ENCODE results near the gene MARCKSL1.
A peak's percentile ranks its signal among the peaks of the same experiment; 100 is the strongest.
"Not testable (repeated sequence)": the region's sequence is repeated elsewhere in the genome, so short reads cannot be mapped to it uniquely, and the experiment has no call there.

MARCKSL1 gene

DNA sequence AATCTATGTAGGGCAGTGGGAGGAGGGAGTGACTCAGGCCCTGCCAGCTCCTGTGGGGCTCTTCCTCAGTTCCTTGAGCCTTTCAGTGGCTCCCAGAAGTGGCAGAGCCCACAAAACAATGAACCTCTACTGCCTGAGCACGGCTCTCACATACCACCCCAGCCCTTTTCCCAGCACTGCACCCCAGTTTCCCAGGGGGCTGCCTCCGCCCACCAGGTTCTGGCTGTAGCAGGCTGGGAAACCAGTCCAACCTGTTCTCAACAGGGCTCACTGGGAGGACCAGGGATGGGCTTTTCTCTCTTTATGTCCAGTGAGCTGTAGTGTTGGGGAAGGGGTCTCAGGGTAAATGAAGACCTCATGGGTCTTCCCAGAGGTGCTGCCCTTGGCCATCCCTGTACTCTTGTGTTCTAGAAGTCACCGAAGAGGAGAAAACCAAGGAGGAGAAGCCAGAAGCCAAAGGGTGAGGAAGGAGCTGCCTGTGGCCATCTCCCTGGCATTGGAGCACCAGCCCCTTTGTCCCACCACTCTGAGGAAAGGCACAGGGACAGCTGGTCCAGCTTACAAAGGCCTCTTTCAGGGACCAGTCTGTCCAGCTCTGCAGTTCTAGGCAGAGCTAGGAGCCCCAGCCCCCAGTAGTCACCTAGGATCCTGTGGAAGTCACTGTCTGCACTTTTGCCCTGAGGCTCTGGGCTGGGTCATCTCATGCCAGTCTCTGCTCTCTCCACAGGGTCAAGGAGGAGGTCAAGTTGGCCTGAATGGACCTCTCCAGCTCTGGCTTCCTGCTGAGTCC, 3.5 kb downstream of the MARCKSL1 start:
- no peak for ATAC-seq

DNA sequence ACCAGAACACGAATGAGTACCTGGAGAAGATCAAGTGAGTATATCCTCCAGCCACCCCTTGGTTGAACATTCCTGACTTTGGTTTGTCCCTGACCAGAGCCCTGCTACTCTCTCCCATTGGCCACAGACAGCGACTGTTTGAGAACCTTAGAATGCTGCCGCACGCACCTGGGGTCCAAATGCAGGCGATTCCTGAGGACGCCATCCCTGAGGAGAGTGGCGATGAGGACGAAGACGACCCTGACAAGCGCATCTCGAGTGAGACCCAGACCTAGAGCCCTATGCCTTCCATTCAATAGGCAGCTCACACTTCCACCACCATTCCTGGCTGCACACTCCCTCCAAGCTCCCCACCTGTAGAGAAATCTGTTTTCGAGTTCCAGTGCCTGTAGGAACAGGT, 4.5 kb downstream of the MARCKSL1 start:
- no peak for ATAC-seq

DNA sequence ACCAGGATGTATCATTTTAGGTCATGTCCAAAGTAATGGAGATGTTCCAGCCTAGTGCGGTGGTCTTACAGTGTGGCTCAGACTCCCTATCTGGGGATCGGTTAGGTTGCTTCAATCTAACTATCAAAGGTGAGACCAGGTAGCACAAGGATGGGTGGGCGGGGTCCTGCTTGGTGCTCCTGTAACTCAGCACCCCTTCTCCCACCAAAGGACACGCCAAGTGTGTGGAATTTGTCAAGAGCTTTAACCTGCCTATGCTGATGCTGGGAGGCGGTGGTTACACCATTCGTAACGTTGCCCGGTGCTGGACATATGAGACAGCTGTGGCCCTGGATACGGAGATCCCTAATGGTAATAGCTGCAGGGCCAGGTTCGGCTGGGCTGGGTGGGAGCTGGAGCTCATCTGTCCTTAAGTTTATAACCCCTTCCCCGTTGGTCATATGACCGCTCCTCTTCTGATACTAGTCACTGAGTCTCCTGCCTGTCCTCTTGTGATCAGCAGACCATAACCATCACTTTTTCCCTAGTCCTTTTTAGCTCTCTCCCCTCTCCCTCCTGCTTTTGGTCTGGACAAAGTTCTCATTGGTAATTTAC, 5.4 kb downstream of the MARCKSL1 start:
- ATAC-seq, result no peak

DNA sequence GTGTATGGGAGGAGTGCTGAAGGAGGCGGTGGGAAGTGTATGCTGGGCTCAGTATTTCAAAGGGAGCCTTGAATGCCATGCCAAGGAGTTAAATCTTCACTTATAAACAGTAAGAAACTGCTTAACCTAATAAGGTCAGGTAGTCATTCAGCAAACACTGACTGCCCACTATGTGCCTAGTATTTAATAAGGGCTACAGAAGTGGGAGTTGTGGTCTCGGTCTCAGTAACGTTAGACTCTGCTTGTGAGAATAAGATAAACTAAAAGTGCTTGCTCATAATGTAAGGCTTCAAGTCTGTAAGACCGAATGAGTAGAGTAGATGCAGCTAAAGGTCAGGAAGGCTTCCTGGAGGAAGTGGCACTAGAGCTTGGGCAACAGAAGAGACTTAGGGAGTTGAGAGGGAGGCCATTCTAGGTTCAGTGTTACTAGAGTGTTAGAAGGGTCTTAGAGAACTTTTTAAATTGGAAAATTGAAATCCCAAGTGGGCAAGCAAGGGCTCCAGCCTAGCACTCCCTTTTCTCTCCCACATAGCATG, 6.0 kb downstream of the MARCKSL1 start:
- no peak for ATAC-seq

DNA sequence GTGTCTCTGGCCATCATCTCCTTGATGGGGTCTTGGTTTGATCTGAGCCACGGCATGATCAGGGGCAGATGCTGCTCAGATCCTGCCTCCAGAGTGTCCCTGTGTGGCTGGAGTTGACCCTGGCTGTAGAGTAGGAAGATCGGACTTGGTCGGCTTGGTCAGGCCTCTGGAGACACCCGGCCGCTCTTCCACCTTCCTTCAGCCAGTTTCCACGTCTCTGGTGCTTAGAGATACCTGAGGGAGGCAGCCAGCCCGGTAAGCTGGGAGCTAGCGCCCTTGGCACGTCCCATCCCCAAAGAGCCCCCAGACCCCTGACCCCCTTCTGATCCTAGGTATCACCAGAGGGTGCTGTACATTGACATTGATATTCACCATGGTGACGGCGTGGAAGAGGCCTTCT, 8.8 kb downstream of the MARCKSL1 start:
- ATAC-seq, result no peak

DNA sequence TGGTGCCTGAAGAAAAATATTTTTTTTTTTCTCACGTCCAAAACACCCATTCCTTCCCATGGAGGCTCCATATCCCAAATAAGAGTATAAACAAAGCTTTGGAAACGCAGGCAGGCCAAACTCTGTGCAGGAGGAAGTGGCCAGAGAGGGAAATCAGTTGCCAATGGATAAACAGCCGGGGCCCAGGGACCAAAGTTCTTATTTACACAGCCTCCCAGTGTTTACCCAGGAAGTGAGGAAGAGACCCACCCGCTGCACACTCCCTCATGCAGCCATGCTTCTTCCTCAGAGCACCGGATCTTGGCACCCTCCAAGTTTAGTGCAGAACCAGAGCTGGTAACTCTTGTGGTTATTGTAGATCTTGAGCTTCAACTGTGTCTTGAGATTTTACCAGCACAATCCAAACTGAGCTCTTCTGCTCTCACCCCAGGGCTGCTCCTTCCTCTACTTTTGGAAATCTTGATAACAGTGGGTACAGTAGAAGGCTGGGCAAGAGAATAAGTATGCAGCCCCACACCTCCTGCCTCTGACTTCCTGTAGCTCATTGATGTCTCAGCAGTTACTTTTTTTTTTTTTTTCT, 14.2 kb downstream of the MARCKSL1 start:
- ATAC-seq, result peak; percentile 66 to 74

DNA sequence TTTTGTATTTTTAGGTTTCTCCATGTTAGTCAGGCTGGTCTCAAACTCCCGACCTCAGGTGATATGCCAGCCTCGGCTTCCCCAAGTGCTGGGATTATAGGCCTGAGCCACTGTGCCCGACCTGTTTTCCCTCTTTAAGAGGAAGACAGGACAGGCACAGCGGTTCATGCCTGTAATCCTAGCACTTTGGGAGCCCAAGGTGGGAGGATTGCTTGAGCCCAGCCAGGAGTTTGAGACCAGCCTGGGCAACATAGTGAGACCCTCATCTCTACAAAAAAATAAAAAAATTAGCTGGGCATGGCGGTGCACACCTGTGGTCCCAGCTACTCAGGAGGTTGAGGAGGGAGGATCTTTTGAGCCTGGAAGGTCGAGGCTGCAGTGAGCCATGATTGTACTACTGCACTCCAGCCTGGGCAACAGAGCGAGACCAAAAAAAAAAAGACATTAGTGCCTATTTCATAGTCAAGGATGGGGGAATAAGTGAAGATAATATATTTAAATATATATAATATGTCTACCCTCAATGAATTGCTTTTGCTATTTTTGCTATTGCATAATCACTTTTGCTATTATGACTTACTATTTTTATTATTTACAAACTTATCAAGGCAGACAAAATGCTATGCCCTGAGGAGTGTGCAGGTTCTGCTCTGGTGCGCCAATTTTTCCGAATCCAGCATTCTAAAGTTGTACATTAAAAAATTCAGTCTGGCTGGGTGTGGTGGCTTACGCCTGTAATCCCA, 17.7 kb downstream of the MARCKSL1 start:
- ATAC-seq, result no peak

DNA sequence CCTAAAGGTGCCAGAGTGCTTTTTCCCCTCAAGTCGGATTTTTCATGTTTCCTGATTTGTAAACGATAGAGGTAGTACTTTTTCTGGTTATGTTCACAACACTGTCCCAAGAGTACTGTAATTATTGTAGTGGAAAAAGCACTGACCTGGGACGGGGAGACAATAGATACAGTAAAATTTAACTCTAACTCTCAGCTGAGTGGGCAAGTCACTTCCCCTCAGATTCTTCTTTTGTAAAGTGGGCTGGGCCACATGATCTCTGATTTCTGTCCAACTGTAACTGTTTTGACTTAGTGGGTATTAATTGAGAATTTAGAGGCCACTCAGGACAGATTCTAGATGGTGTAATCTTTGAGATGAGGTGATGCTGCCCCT, 19.1 kb downstream of the MARCKSL1 start:
- no peak for ATAC-seq

DNA sequence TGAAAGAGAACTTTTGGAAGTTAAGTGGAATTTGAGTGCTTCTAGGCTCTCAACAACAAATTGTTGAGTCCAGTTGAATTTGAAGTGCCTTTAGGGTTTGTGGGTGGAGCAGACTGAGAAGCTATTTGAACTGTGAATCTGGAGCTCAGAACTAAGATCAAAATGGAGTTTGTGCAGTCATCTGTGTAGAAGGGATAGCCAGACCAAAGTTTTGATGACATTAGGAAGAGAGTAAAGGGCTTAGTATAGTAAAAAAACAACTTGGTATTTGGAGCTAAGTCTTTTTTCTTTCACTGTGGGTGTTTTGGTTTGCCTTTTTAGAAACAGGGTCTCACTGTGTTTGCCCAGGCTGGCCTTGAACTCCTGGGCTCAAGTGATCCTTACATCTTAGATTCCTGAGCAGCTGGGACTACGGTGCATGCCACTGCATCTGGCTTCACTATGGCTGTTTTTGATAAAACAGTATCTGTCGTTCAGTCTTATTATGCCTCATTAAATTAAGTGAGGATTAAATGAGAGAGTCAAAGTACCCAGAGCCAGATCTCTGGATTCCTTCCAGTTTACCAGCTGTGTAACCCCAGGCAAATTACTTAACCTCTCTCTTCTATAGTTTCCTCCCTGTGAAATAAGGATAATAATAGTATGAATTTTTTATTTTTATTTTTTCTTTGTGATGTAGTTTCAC, 24.2 kb downstream of the MARCKSL1 start:
- no peak for ATAC-seq

DNA sequence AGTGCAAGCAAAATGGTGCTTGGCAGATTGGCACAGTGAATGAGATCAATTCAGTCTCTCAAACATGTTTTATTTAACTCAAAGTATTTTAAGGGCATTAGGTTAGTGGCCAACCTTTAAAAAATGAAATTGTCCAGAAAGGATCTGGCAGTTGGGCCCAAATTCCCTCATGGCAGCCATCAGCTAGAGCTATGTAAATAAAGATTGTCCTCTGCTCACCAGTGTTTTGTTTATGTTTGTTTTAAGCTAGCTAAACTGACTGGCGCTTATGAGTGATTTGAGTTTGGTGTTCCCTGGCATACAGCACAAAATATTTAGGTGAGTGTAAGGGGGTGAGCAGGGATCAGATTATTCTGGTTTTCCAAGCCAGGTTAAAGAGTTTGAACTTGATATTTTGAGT, 26.1 kb downstream of the MARCKSL1 start:
- ATAC-seq, result no peak

DNA sequence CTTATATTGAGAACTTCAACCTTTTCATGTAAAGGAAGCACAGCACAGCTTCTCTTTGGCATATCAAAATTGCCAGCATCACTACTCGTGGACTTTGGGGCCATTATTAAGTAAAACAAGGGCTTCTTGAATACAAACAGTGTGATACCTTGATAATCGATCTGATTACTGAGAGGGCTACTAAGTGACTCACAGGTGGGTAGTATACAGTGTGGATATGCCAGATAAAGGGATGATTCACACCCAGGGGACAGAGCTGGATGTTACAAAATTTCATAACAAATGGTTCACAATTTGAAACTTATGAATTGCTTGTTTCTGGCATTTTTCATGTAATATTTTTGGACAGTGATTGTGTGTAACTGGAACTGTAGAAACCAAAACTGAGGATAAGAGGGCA, 28.7 kb downstream of the MARCKSL1 start:
- ATAC-seq, result peak; percentile 83 to 94

DNA sequence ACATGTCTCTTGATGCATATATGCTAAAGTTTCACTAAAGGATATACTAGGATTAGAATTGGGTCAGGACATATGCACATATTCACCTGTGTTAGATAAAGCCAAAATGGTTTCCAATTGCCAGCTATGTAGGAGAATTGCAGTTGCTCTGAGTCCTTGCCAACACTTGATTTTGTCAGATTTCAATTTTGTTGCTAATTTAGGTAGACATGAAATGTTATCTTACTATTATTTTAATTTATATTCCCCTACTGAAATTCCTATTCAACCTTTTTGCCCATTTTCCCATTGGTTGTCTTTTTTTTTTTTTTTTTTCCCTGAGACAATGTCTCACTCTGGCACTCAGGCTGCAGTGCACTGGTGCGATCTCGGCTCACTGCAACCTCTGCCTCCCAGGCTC, 30.7 kb downstream of the MARCKSL1 start:
- no peak for ATAC-seq

DNA sequence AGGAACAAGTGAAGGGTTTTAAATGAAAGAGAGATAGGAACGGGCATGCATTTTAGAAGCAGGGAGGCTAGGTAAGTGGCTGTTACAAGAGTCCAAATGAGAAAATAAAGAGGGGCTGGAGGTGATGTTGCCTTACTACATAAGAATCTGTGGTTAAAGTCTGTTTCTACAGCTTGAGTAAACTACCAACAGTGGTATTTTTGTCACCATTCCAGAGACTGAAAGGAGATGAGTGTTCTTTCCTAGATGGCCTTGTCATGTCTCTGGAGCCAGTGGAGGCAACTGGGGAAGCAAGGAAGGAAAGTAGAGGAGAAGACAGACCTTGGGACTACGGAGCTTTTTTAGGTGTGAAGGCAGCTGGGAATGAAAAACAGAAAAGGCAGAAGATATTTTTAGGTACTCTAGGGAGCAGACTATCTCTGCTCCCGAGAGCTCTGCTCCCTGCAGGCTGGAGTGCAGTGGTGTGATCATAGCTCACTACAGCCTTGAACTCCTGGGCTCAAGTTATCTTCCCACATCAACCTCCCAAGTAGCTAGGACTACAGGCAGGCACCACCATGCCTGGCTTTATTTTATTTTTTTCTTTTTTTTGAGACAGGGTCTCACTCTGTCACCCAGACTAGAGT, 31.9 kb downstream of the MARCKSL1 start:
- no peak for ATAC-seq

DNA sequence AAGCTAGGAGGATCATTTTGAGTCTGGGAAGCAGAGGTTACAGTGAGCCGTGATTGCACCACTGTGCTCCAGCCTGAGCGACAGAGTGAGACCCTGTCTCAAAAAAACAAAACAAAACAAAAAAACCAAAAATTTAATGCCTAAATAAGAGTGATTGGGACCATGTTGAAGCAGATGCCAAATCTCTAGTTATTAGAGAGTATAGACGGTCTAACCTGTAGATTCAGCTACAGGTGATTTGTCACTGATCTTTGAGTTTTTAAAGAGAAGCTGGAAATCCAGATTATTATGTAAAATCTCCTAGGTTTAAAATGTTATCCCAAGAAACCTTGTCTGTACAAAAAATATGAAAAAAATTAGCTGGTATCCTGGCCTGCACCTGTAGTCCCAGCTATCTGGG, 32.7 kb downstream of the MARCKSL1 start:
- ATAC-seq, result no peak

DNA sequence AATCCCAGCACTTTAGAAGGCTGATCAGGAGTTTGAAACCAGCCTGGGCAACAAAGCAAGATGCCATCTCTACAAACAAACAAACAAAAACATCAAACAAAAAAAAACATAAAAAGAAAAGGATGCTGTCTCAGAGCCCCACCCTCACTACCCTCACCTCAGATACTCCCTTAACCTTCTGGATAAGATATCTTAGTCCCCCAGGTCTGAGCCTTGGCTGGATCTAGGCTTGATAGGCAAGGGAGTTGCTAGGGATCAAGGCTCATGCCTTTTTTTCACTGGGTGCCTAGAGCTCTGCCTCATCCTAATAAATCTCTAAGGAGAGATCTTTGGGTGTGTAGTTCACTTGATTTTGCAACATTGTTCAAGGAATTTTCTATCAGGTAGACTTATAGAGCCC, 36.7 kb downstream of the MARCKSL1 start:
- ATAC-seq, result no peak

DNA sequence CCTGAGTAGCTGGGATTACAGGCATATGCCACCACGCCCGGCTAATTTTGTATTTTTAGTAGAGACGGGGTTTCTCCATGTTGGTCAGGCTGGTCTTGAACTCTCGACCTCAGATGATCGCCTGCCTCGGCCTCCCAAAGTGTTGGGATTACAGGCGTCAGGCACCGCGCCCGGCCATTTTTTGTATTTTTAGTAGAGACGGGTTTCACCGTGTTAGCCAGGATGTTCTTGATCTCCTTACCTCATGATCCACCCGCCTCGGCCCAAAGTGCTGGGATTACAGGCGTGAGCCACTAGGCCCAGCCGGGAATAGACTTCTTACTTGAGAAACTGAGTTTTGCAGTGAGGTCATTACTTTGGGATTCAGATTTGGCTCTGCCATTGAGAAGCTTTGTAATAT, 37.8 kb downstream of the MARCKSL1 start:
- not testable (repeated sequence) for ATAC-seq

DNA sequence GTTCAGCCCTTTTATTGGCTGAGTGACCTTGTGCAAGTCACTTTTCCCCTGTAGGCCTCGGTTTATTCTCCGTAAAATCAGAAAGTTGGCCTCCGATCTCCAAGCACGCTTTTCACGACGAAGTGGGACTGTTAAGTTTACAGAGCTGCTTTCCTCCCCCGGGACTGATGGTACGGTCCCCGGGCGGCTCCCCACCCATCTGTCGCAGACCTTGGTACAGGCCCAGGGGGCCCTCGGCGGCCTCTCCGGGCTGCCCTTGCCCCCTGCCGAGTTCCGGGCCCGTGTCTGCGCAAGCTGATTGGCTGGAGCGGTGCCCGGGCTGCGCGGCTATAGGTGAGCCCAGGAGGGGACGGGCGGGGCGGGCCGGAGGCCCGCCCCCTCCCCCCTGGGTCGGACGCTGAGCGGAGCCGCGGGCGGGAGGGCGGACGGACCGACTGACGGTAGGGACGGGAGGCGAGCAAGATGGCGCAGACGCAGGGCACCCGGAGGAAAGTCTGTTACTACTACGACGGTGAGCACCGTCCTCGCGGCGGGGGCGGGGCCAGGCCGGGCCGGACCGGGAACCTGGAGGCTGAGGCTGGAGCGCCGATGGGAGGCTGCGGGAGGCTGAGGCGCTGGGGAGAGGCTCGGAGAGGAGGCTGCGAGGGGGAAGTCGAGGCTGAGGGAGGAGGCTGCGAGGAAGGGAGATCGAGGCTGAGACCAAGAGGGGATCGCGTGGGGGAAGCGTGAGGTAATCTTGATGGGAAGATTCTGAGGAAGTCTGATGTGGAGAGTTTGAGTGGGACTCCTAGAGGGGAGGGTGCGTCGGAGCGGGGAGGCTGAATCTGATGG, 44.1 kb downstream of the MARCKSL1 start, which contains the start of gene HDAC1:
TSS of gene HDAC1 (plus strand) at position 376 of the 831 bp plus-strand sequence. CDS start at position 463, 87 bp downstream.
- ATAC-seq, result peak; percentile 99 to 100

DNA sequence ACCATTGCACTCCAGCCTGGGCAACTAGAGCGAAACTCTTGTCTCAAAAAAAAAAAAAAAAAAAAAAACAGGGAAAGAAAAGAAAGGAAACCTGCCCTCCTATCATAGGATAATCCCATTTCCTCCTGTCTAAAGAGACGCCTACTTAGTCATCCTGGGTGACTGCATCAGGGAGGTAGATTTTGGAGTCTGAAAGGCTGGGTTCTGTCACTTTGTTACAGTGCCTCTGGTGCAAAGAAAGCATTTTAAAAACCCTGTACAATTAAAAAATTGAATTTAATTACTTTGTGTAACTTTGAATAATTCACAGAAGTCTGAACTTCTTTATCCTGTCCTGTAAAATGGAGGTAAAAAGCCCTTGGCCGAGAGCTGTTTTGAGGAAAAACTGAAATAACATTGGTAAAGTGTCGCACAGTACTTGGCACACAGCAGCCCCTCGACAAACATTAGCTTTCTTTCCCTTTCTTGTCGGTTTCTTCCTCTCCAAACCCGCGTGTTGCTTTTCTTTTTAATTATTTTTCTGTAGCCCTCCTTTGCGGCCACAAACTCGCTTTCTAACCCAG, 44.8 kb downstream of the MARCKSL1 start:
- ATAC-seq, result no peak

DNA sequence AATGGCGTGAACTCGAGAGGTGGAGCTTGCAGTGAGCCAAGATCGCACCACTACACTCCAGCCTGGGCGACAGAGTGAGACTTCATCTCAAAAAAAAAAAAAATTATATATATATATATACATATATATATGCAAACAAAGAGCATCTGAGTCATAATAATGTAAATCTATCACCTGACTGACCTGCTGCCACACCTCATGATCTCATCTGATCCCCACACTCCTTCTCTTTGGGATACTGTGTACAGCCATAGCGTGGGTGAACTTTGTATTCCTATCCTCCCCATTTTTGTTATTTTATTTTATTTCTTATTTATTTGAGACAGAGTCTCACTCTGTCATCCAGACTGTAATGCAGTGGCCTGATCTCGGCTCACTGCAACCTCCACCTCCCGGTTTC, 46.8 kb downstream of the MARCKSL1 start:
- no peak for ATAC-seq

DNA sequence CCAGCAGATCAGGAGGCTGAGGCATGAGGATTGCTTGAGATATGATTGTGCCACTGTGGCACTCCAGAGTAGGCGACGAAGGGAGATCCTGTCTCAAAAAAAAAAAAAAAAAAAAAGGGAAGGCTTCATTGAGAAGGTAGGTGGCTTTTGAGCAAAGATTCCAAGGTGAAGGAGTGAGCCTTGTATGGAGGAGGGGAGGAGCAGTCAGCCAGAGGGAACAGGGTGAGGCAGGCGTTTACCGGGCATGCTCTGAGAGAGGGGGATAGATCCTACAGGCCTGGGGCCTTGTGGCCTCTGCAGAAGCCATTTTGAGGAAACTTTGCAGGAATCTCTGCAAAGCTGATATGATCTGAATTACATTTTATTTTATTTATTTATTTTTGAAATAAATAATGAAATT, 49.3 kb downstream of the MARCKSL1 start:
- ATAC-seq, result no peak

DNA sequence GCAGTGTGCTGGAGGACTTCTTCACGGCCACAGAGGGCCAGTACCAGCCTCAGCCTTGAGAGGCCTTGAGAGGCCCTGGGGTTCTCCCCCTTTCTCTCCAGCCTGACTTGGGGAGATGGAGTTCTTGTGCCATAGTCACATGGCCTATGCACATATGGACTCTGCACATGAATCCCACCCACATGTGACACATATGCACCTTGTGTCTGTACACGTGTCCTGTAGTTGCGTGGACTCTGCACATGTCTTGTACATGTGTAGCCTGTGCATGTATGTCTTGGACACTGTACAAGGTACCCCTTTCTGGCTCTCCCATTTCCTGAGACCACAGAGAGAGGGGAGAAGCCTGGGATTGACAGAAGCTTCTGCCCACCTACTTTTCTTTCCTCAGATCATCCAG, 50.4 kb downstream of the MARCKSL1 start:
- ATAC-seq, result no peak
